K562 (cell line): ENCODE data around the gene WDR46. TPM values are rescaled to one million over a fixed set of nuclear protein-coding genes. Genes with fewer than 3 reads are reported as not detected.

ENCODE experiments used
- CC2D1A ChIP-seq: fragments of 450-650 bp; IDR thresholded peaks from 2 replicates; pipeline ENCODE4 v1.6.1; 2017; ENCODE audit warnings: mild to moderate bottlenecking
- FOXJ3 ChIP-seq: sonication (generic); formaldehyde crosslinking; IDR thresholded peaks from 2 replicates; pipeline ENCODE4 v1.4.0; 2020; ENCODE audit warnings: mild to moderate bottlenecking, missing genetic modification reagents
- GTF2A2 ChIP-seq: IDR thresholded peaks from 2 replicates; pipeline ENCODE4 v1.6.1; 2016; ENCODE audit warnings: mild to moderate bottlenecking, missing genetic modification characterization, missing compliant biosample characterization
- ILF3 ChIP-seq: fragments of 450-650 bp; IDR thresholded peaks from 2 replicates; pipeline ENCODE4 v1.6.1; 2018; ENCODE audit warnings: antibody characterized with exemption, mild to moderate bottlenecking, moderate library complexity, borderline replicate concordance
- KDM2B ChIP-seq: fragments of 250-450 bp; sonication (Bioruptor Pico); IDR thresholded peaks from 2 replicates; pipeline ENCODE4 v1.8.0; 2021; ENCODE audit warnings: mild to moderate bottlenecking, moderate library complexity
- MAFG ChIP-seq: fragments of 450-650 bp; conservative IDR thresholded peaks from 2 replicates; pipeline ENCODE4 v1.6.1; 2016; ENCODE audit warnings: missing genetic modification characterization, missing compliant biosample characterization
- MAFK ChIP-seq: IDR thresholded peaks from 2 replicates; pipeline ENCODE4 v1.6.1; 2011; ENCODE audit warnings: low read length, improper control_type of control experiment
- MTF1 ChIP-seq: fragments of 250-450 bp; sonication (Bioruptor Pico); IDR thresholded peaks from 2 replicates; pipeline ENCODE4 v1.9.0; 2021; ENCODE audit warnings: moderate library complexity, mild to moderate bottlenecking, inconsistent platforms, borderline replicate concordance
- MYC ChIP-seq, 2 experiments: fragments of 250-450 bp in 1 of 2; sonication (Bioruptor Pico) in 1 of 2; IDR thresholded peaks; 2 replicates each; pipeline versions ENCODE4 v1.5.1 to v1.6.1; 2012 to 2021; ENCODE audit warnings: low read depth in 2 of 2, borderline replicate concordance in 1 of 2, improper control_type of control experiment in 1 of 2, low read length in 1 of 2, mild to moderate bottlenecking in 1 of 2, moderate library complexity in 1 of 2
- SUPT5H ChIP-seq: fragments of 450-650 bp; IDR thresholded peaks from 2 replicates; pipeline ENCODE4 v1.6.1; 2016
- YY1 ChIP-seq, 3 experiments: IDR thresholded peaks; 2 replicates each; pipeline ENCODE4 v1.6.1; 2011; ENCODE audit warnings: low read length in 2 of 3, mild to moderate bottlenecking in 2 of 3, moderate library complexity in 2 of 3, borderline replicate concordance in 1 of 3, control low read depth in 1 of 3, low read depth in 1 of 3; ENCODE audit not compliant: insufficient read depth in 3 of 3, insufficient replicate concordance in 2 of 3, control insufficient read depth in 1 of 3, insufficient read length in 1 of 3; ENCODE audit errors: extremely low read depth in 1 of 3
- ZNF175 ChIP-seq: fragments of 200-800 bp; sonication (Bioruptor generic); IDR thresholded peaks from 2 replicates; pipeline ENCODE4 v1.6.1; 2016; ENCODE audit warnings: low read depth, mild to moderate bottlenecking, missing genetic modification characterization, missing compliant biosample characterization
- ZNF324 ChIP-seq: fragments of 250-450 bp; sonication (Bioruptor Pico); IDR thresholded peaks from 2 replicates; pipeline ENCODE4 v1.4.0; 2020; ENCODE audit warnings: mild to moderate bottlenecking
- polyA plus RNA-seq, 8 experiments: library from polyadenylated mRNA; depleted of rRNA in 4 of 8; stranded (reverse) in 5 of 8; unstranded in 3 of 8; fragments of >200 nt; fragmentation: Nextera tagmentation in 2 of 8; fragmentation: Illumina TruSeq in 1 of 8; extraction: Ambion mirVana in 2 of 8; extraction: Trizol in 1 of 8; gene quantifications; 2 replicates each; pipeline versions ENCODE4 v1.2.1 to v1.2.3, GENCODE V29; 2011 to 2014; ENCODE audit warnings: inconsistent platforms in 1 of 8, missing spikeins in 1 of 8
- total RNA-seq, 7 experiments: library from RNA; depleted of rRNA in 6 of 7; stranded (reverse); fragments of >200 nt in 6 of 7; fragmentation: Illumina TruSeq in 2 of 7; extraction: Trizol in 2 of 7; gene quantifications; 2 replicates each; pipeline versions ENCODE4 v1.2.1 to v1.2.3, GENCODE V29; 2011 to 2021; ENCODE audit warnings: low replicate concordance in 1 of 7
- TF ChIP-seq, protein P1 (sequence below): fragments of 450-650 bp; IDR thresholded peaks from 2 replicates; pipeline ENCODE4 v1.6.1; 2016; ENCODE audit warnings: low read depth
- TF ChIP-seq, protein P2 (sequence below): sonication (generic); formaldehyde crosslinking; IDR thresholded peaks from 2 replicates; pipeline ENCODE4 v1.8.0; 2022; ENCODE audit warnings: mild to moderate bottlenecking, missing genetic modification reagents
- TF ChIP-seq, protein P3 (sequence below): sonication (generic); formaldehyde crosslinking; IDR thresholded peaks from 2 replicates; pipeline ENCODE4 v1.8.1; 2023; ENCODE audit warnings: mild to moderate bottlenecking, missing genetic modification reagents

The WDR46 gene
- total and polyA plus RNA-seq, 9 of the 15 experiments (the other 6 are each of a cell fraction or from before 2014, with no cell fraction given) = 8.9 to 146 (median 93.1) TPM

DNA sequence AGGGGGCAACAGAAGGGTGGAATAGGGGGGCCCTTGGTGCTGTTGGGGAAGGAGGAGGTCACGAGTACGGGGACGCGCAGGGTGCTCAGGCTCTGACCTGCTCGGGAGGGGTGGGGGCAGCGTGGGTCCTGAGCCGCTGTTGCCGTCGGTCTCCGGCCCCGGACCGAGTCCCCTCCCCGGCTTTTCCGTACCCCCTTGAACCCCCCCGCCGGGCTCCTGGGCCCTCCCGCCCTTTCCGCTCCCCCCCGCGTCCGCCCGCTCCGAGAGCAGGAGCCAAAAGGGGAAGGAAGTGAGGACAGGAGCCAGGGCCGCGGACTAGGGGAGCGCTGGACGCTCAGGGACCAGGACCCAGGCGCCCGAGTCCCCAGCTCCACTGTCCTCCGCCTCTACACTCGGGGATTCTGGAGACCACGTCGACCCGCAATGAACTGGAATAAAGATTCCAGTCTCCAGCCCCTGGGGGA, 9.8 kb upstream of the WDR46 start, which contains the start of gene RGL2 (continued):
- 0 out of 2 replicates have a peak, but pooled peaks have one; percentile 36 for TF ChIP-seq GTF2A2
- TF ChIP-seq MYC (IDR thresholded peaks at IDR 0.05; ENCODE audit: low read depth, low read length) = no peak
- TF ChIP-seq MYC (CRISPR knock-in tag; IDR thresholded peaks at IDR 0.05; ENCODE audit: borderline replicate concordance, low read depth) = no peak
- no peak for TF ChIP-seq SUPT5H
- TF ChIP-seq, protein P1, sequence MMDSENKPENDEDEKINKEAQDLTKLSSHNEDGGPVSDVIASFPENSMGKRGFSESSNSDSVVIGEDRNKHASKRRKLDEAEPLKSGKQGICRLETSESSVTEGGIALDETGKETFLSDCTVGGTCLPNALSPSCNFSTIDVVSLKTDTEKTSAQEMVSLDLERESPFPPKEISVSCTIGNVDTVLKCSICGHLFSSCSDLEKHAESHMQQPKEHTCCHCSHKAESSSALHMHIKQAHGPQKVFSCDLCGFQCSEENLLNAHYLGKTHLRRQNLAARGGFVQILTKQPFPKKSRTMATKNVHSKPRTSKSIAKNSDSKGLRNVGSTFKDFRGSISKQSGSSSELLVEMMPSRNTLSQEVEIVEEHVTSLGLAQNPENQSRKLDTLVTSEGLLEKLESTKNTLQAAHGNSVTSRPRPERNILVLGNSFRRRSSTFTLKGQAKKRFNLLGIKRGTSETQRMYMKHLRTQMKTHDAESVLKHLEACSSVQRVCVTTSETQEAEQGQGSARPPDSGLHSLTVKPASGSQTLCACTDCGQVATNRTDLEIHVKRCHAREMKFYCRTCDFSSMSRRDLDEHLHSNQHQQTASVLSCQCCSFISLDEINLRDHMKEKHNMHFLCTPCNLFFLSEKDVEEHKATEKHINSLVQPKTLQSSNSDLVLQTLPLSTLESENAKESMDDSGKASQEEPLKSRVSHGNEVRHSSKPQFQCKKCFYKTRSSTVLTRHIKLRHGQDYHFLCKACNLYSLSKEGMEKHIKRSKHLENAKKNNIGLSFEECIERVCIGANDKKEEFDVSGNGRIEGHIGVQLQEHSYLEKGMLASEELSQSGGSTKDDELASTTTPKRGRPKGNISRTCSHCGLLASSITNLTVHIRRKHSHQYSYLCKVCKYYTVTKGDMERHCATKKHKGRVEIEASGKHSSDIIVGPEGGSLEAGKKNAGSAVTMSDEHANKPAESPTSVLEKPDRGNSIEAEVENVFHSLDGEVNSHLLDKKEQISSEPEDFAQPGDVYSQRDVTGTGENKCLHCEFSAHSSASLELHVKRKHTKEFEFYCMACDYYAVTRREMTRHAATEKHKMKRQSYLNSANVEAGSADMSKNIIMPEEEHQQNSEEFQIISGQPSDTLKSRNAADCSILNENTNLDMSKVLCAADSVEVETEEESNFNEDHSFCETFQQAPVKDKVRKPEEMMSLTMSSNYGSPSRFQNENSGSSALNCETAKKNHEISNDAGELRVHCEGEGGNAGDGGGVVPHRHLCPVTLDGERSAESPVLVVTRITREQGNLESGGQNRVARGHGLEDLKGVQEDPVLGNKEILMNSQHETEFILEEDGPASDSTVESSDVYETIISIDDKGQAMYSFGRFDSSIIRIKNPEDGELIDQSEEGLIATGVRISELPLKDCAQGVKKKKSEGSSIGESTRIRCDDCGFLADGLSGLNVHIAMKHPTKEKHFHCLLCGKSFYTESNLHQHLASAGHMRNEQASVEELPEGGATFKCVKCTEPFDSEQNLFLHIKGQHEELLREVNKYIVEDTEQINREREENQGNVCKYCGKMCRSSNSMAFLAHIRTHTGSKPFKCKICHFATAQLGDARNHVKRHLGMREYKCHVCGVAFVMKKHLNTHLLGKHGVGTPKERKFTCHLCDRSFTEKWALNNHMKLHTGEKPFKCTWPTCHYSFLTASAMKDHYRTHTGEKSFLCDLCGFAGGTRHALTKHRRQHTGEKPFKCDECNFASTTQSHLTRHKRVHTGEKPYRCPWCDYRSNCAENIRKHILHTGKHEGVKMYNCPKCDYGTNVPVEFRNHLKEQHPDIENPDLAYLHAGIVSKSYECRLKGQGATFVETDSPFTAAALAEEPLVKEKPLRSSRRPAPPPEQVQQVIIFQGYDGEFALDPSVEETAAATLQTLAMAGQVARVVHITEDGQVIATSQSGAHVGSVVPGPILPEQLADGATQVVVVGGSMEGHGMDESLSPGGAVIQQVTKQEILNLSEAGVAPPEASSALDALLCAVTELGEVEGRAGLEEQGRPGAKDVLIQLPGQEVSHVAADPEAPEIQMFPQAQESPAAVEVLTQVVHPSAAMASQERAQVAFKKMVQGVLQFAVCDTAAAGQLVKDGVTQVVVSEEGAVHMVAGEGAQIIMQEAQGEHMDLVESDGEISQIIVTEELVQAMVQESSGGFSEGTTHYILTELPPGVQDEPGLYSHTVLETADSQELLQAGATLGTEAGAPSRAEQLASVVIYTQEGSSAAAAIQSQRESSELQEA = no peak
- TF ChIP-seq KDM2B (CRISPR knock-in tag) = 0 out of 2 replicates have a peak, but pooled peaks have one; percentile 31
- TF ChIP-seq ILF3 = no peak
- TF ChIP-seq, protein P2, sequence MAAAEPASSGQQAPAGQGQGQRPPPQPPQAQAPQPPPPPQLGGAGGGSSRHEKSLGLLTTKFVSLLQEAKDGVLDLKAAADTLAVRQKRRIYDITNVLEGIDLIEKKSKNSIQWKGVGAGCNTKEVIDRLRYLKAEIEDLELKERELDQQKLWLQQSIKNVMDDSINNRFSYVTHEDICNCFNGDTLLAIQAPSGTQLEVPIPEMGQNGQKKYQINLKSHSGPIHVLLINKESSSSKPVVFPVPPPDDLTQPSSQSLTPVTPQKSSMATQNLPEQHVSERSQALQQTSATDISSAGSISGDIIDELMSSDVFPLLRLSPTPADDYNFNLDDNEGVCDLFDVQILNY (CRISPR knock-in tag) = no peak
- TF ChIP-seq MAFK = no peak
- TF ChIP-seq FOXJ3 (CRISPR knock-in tag) = no peak
- TF ChIP-seq, protein P3, sequence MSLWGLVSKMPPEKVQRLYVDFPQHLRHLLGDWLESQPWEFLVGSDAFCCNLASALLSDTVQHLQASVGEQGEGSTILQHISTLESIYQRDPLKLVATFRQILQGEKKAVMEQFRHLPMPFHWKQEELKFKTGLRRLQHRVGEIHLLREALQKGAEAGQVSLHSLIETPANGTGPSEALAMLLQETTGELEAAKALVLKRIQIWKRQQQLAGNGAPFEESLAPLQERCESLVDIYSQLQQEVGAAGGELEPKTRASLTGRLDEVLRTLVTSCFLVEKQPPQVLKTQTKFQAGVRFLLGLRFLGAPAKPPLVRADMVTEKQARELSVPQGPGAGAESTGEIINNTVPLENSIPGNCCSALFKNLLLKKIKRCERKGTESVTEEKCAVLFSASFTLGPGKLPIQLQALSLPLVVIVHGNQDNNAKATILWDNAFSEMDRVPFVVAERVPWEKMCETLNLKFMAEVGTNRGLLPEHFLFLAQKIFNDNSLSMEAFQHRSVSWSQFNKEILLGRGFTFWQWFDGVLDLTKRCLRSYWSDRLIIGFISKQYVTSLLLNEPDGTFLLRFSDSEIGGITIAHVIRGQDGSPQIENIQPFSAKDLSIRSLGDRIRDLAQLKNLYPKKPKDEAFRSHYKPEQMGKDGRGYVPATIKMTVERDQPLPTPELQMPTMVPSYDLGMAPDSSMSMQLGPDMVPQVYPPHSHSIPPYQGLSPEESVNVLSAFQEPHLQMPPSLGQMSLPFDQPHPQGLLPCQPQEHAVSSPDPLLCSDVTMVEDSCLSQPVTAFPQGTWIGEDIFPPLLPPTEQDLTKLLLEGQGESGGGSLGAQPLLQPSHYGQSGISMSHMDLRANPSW = peak; percentile 53; the same call in 1 of the 2 replicates
- no peak for TF ChIP-seq ZNF175 (CRISPR knock-in tag)
- TF ChIP-seq MAFG (tag) = no peak
- TF ChIP-seq MTF1 = peak; percentile 45; the same call in 1 of the 2 replicates
- no peak for TF ChIP-seq ZNF324 (CRISPR knock-in tag)
- TF ChIP-seq CC2D1A = peak; percentile 53; the same call in 1 of the 2 replicates
- peak in 1 of 3 experiments; percentile 25 for TF ChIP-seq YY1 (IDR thresholded peaks at IDR 0.05; ENCODE audit: borderline replicate concordance in 1 of 3, control insufficient read depth in 1 of 3, extremely low read depth in 1 of 3, insufficient read depth in 3 of 3, insufficient read length in 1 of 3, insufficient replicate concordance in 2 of 3, low read depth in 1 of 3, low read length in 2 of 3)
